WTC11 (cell line): ENCODE results near the gene INTU. TPM values are rescaled to one million over a fixed set of nuclear protein-coding genes. Genes with fewer than 3 reads are reported as not detected.
"Not testable (repeated sequence)": the region's sequence is repeated elsewhere in the genome, so short reads cannot be mapped to it uniquely, and the experiment has no call there.

ENCODE experiments used
- ATAC-seq: fragments of 200-7000 bp; cut with Tn5 transposase; 2 replicates; pipeline ENCODE4 v1.10.0; 2021; ENCODE audit warnings: mild to moderate bottlenecking, moderate library complexity
- Bru-seq: library from RNA; stranded (reverse); fragments of 400-500 nt; gene quantifications from one replicate; lab custom pipeline; 2021; lab: Mats Ljungman, UMichigan
- CTCF ChIA-PET: fragments of 300-600 bp; sonication (Branson Sonifier 250); formaldehyde crosslinking; loops from one replicate; lab custom pipeline; 2021; ENCODE audit warnings: antibody characterized with exemption; lab: Charles Lee
- POLR2A ChIA-PET: fragments of 350-600 bp; sonication (Branson Sonifier 250); formaldehyde crosslinking; loops from one replicate; lab custom pipeline; 2021; ENCODE audit warnings: antibody characterized with exemption; lab: Charles Lee
- DNase-seq: peaks from one replicate; pipeline ENCODE4 v3.0.0; 2021; ENCODE audit warnings: low spot score
- H3K27ac Mint-ChIP-seq: 2 replicates; pipeline ENCODE4 v1.8.0; 2021; ENCODE audit warnings: mixed read lengths
- H3K27me3 Mint-ChIP-seq: 2 replicates; pipeline ENCODE4 v1.8.0; 2021; ENCODE audit warnings: low read depth, mild to moderate bottlenecking, moderate library complexity, mixed read lengths
- H3K36me3 Mint-ChIP-seq: 2 replicates; pipeline ENCODE4 v1.8.0; 2021; ENCODE audit warnings: mixed read lengths
- H3K4me1 Mint-ChIP-seq: 2 replicates; pipeline ENCODE4 v1.8.0; 2022; ENCODE audit warnings: mixed read lengths
- H3K4me3 Mint-ChIP-seq: 2 replicates; pipeline ENCODE4 v1.8.0; 2021; ENCODE audit warnings: mild to moderate bottlenecking, moderate library complexity, mixed read lengths
- H3K9me3 Mint-ChIP-seq: 2 replicates; pipeline ENCODE4 v1.8.0; 2021; ENCODE audit warnings: mixed read lengths
- ETV6 ChIP-seq: sonication (generic); formaldehyde crosslinking; IDR thresholded peaks from 2 replicates; pipeline ENCODE4 v1.8.1; 2022; ENCODE audit warnings: mild to moderate bottlenecking, missing genetic modification reagents
- FOXK1 ChIP-seq: sonication (generic); formaldehyde crosslinking; IDR thresholded peaks from 2 replicates; pipeline ENCODE4 v1.8.0; 2022; ENCODE audit warnings: mild to moderate bottlenecking, moderate library complexity, missing genetic modification reagents
- MYBL2 ChIP-seq: sonication (generic); formaldehyde crosslinking; IDR thresholded peaks from 2 replicates; pipeline ENCODE4 v1.8.1; 2023; ENCODE audit warnings: mild to moderate bottlenecking, moderate library complexity, missing genetic modification reagents
- NFYB ChIP-seq: sonication (generic); formaldehyde crosslinking; conservative IDR thresholded peaks from 2 replicates; pipeline ENCODE4 v1.8.0; 2022; ENCODE audit warnings: low read depth, missing genetic modification reagents
- NR1H2 ChIP-seq: sonication (generic); formaldehyde crosslinking; IDR thresholded peaks from 2 replicates; pipeline ENCODE4 v1.9.0; 2021; ENCODE audit warnings: mild to moderate bottlenecking, moderate library complexity, missing genetic modification reagents
- NR3C1 ChIP-seq: sonication (generic); formaldehyde crosslinking; conservative IDR thresholded peaks from 2 replicates; pipeline ENCODE4 v1.8.1; 2023; ENCODE audit warnings: low read depth, mild to moderate bottlenecking, missing genetic modification reagents
- SP1 ChIP-seq: sonication (generic); formaldehyde crosslinking; conservative IDR thresholded peaks from 2 replicates; pipeline ENCODE4 v1.8.1; 2022; ENCODE audit warnings: missing genetic modification reagents
- TCF7 ChIP-seq: sonication (generic); formaldehyde crosslinking; IDR thresholded peaks from 2 replicates; pipeline ENCODE4 v1.8.0; 2022; ENCODE audit warnings: mild to moderate bottlenecking, low read depth, missing genetic modification reagents, moderate library complexity
- ZNF232 ChIP-seq: sonication (generic); formaldehyde crosslinking; IDR thresholded peaks from 2 replicates; pipeline ENCODE4 v1.8.0; 2022; ENCODE audit warnings: mild to moderate bottlenecking, missing genetic modification reagents
- ZNF396 ChIP-seq: fragments of 250-450 bp; sonication (Bioruptor Pico); IDR thresholded peaks from 2 replicates; pipeline ENCODE4 v1.8.0; 2021; ENCODE audit warnings: mild to moderate bottlenecking, moderate library complexity, borderline replicate concordance
- long read RNA-seq, 3 experiments: library from RNA in 1 of 3; library from capped mRNA in 1 of 3; library from polyadenylated mRNA in 1 of 3; unstranded in 2 of 3; stranded (forward) in 1 of 3; transcript quantifications; one replicate each; pipeline ENCODE4 v2.0.0, GENCODE V29; 2021
- total RNA-seq: library from RNA; stranded (reverse); gene quantifications from 3 replicates; pipeline ENCODE4 v1.2.3, GENCODE V29; 2021
- TF ChIP-seq, protein P1 (sequence below): sonication (generic); formaldehyde crosslinking; IDR thresholded peaks from 2 replicates; pipeline ENCODE4 v1.8.0; 2022; ENCODE audit warnings: mild to moderate bottlenecking, missing genetic modification reagents
- TF ChIP-seq, protein P2 (sequence below): fragments of 200-600 bp; IDR thresholded peaks from 2 replicates; pipeline ENCODE4 v1.8.0; 2022; ENCODE audit warnings: antibody characterized with exemption
- TF ChIP-seq, protein P3 (sequence below): sonication (generic); formaldehyde crosslinking; IDR thresholded peaks from 2 replicates; pipeline ENCODE4 v1.8.1; 2023; ENCODE audit warnings: mild to moderate bottlenecking, missing genetic modification reagents, moderate library complexity
- TF ChIP-seq, protein P4 (sequence below): sonication (generic); formaldehyde crosslinking; IDR thresholded peaks from 2 replicates; pipeline ENCODE4 v1.8.0; 2022; ENCODE audit warnings: mild to moderate bottlenecking, missing genetic modification reagents
- TF ChIP-seq, protein P5 (sequence below): fragments of 250-450 bp; sonication (Bioruptor Pico); IDR thresholded peaks from 2 replicates; pipeline ENCODE4 v1.9.0; 2021; ENCODE audit warnings: mild to moderate bottlenecking

The INTU gene
- total RNA-seq, result 15.0 to 18.6 TPM (median 17.9 TPM) in 3 replicates
- Bru-seq, nascent RNA, result percentile 83 among the genes with signal in this experiment
- long read RNA-seq, experiment 1, full-length matches to known transcripts, result 8 of 51 reads
- long read RNA-seq, experiment 1, partial matches to known transcripts, result 7 of 51 reads
- long read RNA-seq, experiment 1, other reads (novel, unspliced or antisense), result 36 of 51 reads
- long read RNA-seq, experiment 2, full-length matches to known transcripts, result 1 of 18 reads
- long read RNA-seq, experiment 2, partial matches to known transcripts, result 4 of 18 reads
- long read RNA-seq, experiment 2, other reads (novel, unspliced or antisense), result 13 of 18 reads
- long read RNA-seq, experiment 3, full-length matches to known transcripts, result 3 of 5 reads
- long read RNA-seq, experiment 3, partial matches to known transcripts, result 0 of 5 reads
- long read RNA-seq, experiment 3, other reads (novel, unspliced or antisense), result 2 of 5 reads

DNA sequence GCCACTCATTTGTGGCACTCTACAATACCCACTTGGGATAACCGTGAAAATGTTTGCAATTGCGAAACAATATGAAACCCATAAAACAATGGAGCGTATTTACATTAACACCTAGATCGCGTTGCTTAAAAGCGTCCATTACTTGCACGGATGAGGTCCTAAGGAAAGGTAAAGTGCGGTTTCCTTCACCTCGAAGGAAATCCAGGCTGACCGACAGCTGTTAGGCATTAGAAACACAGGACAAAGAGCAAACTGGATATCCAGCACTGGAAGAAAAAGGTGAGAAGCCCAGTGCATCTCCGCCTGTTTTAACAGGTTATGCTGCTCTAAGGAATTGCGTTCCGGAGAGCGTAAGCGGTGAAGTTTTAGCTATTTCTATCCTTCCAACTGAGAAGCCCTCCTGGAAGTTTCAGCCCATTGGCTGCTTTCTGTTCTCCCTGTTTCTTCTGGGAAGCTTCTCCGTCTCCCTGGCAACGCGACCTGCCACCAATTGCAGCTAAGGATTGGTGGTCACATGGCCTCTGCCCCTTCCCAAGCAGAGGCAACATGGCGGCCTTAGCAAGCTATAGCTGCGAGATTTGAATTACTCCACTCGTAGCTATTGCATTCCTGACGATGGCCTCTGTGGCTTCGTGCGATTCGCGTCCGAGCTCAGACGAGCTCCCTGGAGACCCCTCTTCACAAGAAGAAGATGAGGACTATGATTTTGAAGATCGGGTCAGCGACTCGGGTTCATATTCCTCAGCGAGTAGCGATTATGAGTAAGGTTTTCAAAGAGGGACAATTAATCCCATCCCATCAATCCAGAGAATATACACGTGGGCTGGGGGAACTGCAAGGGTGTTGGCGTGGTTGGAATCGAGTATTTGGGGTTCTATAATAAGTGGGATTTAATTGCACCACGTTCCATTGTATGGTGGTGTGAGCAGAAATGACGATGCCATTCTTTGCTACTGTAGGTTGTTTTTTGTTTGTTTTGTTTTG is at the start of gene INTU:
INTU (plus strand) TSS at position 538 of the 984 bp plus-strand sequence; CDS start at position 616, 78 bp downstream.
- ATAC-seq (peak; percentile 99), DNase-seq (peak; percentile 94)
- Mint-ChIP-seq H3K27ac (peak within 1 kb of the TSS; percentile 97), H3K27me3 (no peaks in the 10 kb centered on the region), H3K4me3 (peak within 1 kb of the TSS; percentile 98), H3K9me3 (no peaks in the 10 kb centered on the region), H3K36me3 (no peaks in the 10 kb centered on the region), H3K4me1 (peaks cover 7% of the 10 kb centered on the region)
- ChIA-PET CTCF (interaction anchor here (0.6 to 1.3 kb wide), 4 partner anchors 10 to 102 kb away, joined by 3 to 17 read pairs (median 4); no protein-coding TSS in a partner anchor), POLR2A (interaction anchor here (0.8 to 1.2 kb wide), 4 partner anchors 10 to 428 kb away, joined by 3 to 8 read pairs (median 4); partner anchors contain the start of gene PLK4)
- TF ChIP-seq NR1H2 (no peak), FOXK1 (CRISPR knock-in tag) (peak; percentile 83), ETV6 (CRISPR knock-in tag) (peak; percentile 33; the same call in 1 of the 2 replicates), MYBL2 (CRISPR knock-in tag) (0 out of 2 replicates have a peak, but pooled peaks have one; percentile 39), SP1 (CRISPR knock-in tag) (0 out of 2 replicates have a peak, but pooled peaks have one; percentile 54), ZNF396 (CRISPR knock-in tag) (no peak), TCF7 (no peak), NFYB (CRISPR knock-in tag) (peak; percentile 64), NR3C1 (CRISPR knock-in tag) (no peak), ZNF232 (CRISPR knock-in tag) (no peak)
- TF ChIP-seq, protein P1, sequence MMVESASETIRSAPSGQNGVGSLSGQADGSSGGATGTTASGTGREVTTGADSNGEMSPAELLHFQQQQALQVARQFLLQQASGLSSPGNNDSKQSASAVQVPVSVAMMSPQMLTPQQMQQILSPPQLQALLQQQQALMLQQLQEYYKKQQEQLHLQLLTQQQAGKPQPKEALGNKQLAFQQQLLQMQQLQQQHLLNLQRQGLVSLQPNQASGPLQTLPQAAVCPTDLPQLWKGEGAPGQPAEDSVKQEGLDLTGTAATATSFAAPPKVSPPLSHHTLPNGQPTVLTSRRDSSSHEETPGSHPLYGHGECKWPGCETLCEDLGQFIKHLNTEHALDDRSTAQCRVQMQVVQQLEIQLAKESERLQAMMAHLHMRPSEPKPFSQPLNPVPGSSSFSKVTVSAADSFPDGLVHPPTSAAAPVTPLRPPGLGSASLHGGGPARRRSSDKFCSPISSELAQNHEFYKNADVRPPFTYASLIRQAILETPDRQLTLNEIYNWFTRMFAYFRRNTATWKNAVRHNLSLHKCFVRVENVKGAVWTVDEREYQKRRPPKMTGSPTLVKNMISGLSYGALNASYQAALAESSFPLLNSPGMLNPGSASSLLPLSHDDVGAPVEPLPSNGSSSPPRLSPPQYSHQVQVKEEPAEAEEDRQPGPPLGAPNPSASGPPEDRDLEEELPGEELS (CRISPR knock-in tag), result 0 out of 2 replicates have a peak, but pooled peaks have one; percentile 34
- TF ChIP-seq, protein P2, sequence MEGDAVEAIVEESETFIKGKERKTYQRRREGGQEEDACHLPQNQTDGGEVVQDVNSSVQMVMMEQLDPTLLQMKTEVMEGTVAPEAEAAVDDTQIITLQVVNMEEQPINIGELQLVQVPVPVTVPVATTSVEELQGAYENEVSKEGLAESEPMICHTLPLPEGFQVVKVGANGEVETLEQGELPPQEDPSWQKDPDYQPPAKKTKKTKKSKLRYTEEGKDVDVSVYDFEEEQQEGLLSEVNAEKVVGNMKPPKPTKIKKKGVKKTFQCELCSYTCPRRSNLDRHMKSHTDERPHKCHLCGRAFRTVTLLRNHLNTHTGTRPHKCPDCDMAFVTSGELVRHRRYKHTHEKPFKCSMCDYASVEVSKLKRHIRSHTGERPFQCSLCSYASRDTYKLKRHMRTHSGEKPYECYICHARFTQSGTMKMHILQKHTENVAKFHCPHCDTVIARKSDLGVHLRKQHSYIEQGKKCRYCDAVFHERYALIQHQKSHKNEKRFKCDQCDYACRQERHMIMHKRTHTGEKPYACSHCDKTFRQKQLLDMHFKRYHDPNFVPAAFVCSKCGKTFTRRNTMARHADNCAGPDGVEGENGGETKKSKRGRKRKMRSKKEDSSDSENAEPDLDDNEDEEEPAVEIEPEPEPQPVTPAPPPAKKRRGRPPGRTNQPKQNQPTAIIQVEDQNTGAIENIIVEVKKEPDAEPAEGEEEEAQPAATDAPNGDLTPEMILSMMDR, result no peak
- TF ChIP-seq, protein P3, sequence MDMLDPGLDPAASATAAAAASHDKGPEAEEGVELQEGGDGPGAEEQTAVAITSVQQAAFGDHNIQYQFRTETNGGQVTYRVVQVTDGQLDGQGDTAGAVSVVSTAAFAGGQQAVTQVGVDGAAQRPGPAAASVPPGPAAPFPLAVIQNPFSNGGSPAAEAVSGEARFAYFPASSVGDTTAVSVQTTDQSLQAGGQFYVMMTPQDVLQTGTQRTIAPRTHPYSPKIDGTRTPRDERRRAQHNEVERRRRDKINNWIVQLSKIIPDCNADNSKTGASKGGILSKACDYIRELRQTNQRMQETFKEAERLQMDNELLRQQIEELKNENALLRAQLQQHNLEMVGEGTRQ (CRISPR knock-in tag), result peak; percentile 97
- TF ChIP-seq, protein P4, sequence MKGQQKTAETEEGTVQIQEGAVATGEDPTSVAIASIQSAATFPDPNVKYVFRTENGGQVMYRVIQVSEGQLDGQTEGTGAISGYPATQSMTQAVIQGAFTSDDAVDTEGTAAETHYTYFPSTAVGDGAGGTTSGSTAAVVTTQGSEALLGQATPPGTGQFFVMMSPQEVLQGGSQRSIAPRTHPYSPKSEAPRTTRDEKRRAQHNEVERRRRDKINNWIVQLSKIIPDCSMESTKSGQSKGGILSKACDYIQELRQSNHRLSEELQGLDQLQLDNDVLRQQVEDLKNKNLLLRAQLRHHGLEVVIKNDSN (CRISPR knock-in tag), result peak; percentile 97
- TF ChIP-seq, protein P5, sequence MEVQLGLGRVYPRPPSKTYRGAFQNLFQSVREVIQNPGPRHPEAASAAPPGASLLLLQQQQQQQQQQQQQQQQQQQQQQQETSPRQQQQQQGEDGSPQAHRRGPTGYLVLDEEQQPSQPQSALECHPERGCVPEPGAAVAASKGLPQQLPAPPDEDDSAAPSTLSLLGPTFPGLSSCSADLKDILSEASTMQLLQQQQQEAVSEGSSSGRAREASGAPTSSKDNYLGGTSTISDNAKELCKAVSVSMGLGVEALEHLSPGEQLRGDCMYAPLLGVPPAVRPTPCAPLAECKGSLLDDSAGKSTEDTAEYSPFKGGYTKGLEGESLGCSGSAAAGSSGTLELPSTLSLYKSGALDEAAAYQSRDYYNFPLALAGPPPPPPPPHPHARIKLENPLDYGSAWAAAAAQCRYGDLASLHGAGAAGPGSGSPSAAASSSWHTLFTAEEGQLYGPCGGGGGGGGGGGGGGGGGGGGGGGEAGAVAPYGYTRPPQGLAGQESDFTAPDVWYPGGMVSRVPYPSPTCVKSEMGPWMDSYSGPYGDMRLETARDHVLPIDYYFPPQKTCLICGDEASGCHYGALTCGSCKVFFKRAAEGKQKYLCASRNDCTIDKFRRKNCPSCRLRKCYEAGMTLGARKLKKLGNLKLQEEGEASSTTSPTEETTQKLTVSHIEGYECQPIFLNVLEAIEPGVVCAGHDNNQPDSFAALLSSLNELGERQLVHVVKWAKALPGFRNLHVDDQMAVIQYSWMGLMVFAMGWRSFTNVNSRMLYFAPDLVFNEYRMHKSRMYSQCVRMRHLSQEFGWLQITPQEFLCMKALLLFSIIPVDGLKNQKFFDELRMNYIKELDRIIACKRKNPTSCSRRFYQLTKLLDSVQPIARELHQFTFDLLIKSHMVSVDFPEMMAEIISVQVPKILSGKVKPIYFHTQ (CRISPR knock-in tag), result no peak

DNA sequence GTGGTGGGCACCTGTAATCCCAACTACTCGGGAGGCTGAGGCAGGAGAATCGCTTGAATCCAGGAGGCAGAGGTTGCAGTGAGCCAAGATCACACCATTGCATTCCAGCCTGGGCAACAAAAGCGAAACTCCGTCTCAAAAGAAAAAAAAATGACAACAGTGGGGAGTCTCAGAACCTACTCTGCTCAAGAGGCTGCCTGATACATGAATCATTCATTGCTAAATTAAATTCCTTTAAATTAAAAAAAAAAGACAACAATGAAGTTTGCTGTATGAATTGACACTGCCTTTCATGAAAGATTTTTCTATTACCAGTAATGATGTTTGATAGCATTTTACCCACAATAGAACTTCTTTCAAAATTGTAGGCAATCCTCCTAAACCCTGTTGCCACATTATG is 46.3 kb upstream of the INTU start:
- ATAC-seq, POLR2A ChIA-PET, H3K9me3 Mint-ChIP-seq, H3K4me3 Mint-ChIP-seq, DNase-seq, H3K36me3 Mint-ChIP-seq, H3K27me3 Mint-ChIP-seq, H3K27ac Mint-ChIP-seq: not testable (repeated sequence)
- peaks cover 12% of the 10 kb centered on the region for H3K4me1 Mint-ChIP-seq
- CTCF ChIA-PET, result interaction anchor here (0.6 to 2.0 kb wide), 32 partner anchors 8 to 288 kb away, joined by 3 to 27 read pairs (median 4); partner anchors contain the start of gene INTU
